Amniotic epithelial cell (primary cell): Measurements from ENCODE around the gene SPIRE2.
A peak's percentile ranks its signal among the peaks of the same experiment; 100 is the strongest.
"Not testable (repeated sequence)": the region's sequence is repeated elsewhere in the genome, so short reads cannot be mapped to it uniquely, and the experiment has no call there.

Source experiments
- DNase-seq: peaks from one replicate; pipeline ENCODE4 v3.0.0-alpha.2; 2010; ENCODE audit warnings: low read depth

The SPIRE2 gene

GRCh38 chr16:89811321-89811720 lies 17.0 kb upstream of the SPIRE2 start:
- no peak for DNase-seq

DNA sequence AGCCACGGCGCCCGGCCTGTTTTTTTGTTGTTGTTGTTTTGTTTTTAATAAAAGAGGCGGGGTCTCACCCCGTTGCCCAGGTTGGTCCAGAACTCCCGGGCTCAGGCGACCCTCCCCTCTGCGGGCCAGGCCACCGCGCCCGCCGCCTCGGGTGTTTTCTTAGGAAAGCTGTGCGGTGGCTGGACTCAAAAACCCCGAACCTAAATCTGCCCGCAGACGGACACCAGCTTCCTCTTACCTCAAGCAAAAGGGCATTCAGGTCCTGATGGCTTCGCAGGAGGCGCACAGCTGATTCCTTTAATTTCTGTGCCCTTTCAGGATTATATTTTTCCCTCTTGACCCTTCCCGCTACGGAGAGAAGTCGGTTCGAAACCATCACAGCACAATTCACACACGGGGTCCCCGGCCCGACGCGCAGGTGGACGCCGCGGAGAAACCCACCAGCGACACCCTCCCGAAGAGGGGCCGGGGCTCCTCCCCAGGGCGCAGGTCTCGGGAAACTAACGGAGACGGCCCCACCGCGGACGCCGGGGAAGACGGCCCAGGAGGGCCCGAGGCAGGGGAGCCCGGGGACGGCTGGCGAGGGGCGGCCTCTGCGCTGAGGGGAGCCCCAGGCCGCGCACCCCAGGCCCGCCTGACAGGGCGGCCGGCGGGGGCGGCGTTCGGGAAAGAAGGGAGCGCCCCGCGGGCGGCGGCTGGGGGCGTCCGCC lies 12.5 kb upstream of the SPIRE2 start:
- no peak for DNase-seq

DNA sequence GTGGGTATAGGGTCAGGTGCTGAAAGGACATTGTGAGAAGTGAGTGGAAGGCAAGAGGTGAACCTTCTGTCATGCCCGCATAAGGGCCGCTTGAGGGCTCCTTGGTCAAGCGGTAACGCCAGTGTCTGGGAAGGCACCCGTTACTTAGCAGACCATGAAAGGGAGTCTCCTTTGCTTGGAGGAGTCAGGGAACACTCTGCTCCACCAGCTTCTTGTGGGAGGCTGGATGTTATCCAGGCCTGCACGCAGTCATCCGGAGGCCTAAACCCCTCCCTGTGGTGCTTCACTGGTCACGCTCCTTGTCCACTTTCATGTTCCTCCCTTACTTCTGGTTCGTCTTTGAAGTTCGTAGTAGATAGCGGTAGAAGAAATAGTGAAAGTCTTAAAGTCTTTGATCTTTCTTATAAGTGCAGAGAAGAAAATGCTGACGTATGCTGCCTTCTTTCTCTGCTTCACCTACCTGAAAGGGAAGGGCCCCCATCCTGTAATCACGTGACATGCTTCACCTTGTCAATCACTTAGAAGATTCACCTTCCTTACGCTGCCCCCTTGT lies 9.3 kb upstream of the SPIRE2 start:
- DNase-seq = peak; percentile 82

DNA sequence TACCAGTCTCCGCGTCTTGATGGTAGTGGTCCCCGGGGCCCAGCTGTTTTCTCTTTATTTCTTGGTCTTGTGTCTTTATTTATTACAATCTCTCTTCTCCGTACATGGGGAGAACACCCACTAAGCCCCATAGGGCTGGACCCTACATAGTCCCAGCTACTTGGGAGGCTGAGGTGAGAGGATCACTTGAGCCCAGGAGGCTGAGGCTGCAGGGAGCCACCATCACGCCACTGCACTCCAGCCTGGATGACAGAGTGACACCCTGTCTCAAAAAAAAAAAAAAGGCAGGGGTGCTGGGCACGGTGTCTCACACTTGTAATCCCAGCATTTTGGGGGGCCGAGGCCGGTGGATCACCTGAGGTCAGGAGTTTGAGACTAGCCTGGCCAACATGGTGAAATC lies 8.8 kb upstream of the SPIRE2 start:
- DNase-seq = not testable (repeated sequence)

DNA sequence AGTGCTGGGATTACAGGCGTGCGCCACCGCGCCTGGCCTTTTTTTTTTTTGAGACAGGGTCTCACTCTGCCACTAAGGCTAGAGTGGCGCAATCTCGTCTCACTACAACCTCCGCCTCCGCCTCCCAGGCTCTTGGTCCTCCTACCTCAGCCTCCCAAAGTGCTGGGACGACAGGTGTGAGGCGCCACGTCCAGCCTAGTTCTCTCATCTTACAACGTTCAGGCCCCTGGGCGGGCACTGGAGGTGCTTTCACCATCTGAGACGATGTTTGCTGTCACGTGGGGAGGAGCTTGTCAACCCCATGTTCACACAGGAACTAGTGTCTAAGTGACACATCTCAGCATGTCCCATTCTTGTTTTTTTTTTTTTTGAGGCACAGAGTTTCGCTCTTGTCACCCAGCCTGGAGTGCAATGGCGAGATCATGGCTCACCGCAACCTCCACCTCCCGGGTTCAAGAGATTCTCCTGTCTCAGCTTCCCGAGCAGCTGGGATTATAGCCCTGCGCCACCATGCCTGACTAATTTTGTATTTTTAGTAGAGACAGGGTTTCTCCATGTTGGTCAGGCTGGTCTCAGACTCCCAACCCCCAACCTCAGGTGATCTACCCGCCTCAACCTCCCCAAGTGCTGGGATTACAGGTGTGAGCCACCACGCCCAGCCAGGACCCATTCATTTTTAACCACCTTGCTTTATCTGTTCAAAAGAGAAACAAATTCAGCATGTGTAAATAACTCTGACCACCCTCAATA lies 6.7 kb upstream of the SPIRE2 start:
- DNase-seq = no peak

- peak; percentile 56 for DNase-seq
Observed at GRCh38 chr16:89822188-89823086, 5.8 kb upstream of the SPIRE2 start.

- no peak for DNase-seq
Observed at GRCh38 chr16:89823087-89823823, 5.0 kb upstream of the SPIRE2 start.

DNA sequence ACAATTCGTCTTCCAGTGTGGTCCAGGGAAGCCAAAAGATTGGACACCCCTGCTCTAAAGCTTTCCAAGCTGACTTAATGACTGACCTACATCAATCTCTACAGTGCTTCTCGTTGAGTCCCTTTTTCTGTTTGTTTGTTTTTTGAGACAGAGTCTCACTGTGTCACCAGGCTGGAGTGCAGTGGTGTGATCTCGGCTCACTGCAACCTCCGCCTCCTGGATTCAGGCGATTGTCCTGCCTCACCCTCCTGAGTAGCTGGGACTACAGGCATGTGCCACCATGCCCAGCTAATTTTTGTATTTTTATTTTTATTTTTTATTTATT lies 4.5 kb upstream of the SPIRE2 start:
- DNase-seq = not testable (repeated sequence)

GRCh38 chr16:89826531-89827382 lies 1.5 kb upstream of the SPIRE2 start:
- peak; percentile 61 for DNase-seq

GRCh38 chr16:89827383-89828198 lies 684 bp upstream of the SPIRE2 start:
- peak; percentile 55 for DNase-seq

DNA sequence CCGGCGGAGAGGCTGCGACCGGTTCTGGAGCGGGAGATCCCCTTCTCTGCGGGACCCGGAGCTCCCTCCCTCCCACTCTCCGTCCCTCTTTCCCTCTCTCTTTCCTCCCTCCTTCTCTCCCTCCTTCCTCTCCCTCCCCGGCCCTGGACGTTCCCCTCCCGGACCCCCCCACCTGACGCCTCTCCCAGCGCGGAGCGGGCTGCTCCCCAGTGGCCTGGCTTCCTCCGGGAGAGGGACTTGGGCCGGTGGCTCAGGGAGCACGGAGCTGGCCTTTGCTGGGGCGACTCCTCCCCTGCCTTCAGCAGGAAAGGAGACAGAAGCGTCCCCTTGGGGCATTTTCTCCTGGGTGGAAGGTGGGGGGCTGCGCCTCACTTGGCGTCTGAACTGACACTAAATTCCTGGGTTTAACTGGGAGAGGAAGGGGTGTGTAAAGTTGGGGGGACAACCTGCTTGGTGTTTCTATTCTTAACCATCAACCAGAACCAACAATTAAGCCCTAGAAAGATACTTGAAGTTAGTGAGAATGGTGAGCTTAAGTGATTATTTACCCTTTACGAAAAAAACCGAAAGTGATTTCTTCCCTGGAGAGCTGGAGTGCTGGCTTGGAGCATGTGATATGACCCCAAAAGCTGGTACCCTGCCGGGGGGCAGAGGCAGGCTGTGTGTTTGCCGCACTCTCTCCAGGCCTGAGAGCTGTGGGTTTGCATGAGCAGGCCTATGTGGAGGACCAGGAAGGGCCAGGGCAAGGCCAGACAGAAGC lies 775 bp downstream of the SPIRE2 start:
- DNase-seq = no peak

DNA sequence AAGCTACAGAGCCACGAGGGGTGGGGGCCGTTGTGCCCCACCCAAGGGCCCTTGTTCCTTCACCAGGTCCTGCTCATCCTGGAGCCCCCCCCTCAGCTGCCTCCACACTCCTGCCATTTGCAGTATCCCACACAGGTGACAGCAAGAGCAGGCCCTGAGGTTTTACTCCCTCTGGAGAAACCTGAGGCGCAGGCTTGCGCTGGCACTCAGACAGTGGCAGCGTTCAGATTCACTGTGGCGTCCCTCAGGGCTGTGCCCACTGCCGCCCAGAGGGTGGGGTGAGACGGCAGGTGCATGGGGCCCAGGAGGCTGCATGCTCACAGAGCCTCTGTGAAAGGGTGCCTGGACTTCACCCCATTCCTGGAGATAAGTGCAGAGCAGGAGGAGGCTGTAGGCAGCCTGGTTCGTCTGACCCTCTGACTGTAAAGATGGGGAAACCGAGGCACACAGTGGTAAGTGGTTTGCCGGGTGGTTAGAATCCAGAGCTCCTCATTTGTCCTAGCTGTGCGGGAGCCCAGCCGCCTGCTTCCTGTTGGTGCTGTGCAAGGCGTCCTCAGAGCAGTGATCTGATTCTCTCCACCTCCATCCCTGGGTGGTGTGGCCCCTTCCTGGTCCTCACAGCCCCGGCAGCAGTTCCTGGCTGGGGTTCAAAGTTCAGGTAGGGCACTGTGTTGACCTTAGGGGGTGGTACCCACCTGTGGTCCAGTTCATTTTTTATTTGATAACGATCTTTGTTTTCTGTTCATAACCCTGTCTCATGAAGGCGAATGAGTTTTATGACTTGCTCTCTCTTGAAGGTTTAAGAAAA lies 1.6 kb downstream of the SPIRE2 start:
- DNase-seq = no peak

DNA sequence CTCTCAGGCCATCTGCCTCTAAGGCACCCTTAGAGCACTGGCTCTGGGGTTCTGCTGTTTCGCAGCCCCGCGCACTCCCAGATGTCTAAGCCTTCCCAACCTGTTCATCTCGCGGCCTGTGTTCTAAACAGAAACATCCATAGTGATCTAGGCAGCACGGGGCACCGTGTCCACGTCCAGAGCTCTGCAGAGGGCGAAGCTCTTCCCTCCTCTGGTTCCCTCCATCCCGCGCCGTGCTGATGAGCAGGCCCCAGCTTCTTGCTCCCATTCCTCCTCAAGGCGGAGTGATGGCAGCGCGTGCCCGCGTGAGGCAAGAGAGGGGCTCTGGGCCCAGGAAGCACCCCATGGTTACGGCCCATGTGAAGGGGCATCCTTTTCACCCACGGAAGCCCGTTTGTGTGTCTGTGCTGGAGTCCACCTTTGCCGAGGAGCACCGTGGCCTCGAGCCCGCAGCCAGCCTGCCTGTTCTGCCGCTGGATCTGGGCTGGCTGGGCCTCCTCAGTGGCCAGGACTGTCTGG lies 3.6 kb downstream of the SPIRE2 start:
- no peak for DNase-seq

- DNase-seq = not testable (repeated sequence)
Observed at GRCh38 chr16:89833664-89834363, 5.5 kb downstream of the SPIRE2 start.

DNA sequence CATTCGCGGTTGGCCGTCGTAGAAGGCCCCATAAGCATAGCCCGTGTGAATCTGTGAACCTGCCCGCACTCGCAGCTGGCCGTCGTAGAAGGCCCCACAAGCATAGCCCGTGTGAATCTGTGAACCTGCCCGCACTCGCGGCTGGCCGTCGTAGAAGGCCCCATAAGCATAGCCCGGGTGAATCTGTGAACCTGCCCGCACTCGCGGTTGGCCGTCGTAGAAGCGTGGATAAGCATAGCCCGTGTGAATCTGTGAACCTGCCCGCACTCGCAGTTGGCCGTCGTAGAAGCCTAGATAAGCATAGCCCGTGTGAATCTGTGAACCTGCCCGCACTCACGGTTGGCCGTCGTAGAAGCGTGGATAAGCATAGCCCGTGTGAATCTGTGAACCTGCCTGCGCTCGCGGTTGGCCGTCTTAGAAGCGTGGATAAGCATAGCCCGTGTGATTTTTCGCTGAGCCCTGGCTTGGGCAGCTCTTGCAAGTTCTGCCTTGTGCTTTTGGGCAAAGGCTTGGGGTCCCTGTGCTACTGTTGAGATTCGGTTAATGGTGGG lies 6.6 kb downstream of the SPIRE2 start:
- DNase-seq = not testable (repeated sequence)

- not testable (repeated sequence) for DNase-seq
Observed at GRCh38 chr16:89836484-89836883, 8.2 kb downstream of the SPIRE2 start.

DNA sequence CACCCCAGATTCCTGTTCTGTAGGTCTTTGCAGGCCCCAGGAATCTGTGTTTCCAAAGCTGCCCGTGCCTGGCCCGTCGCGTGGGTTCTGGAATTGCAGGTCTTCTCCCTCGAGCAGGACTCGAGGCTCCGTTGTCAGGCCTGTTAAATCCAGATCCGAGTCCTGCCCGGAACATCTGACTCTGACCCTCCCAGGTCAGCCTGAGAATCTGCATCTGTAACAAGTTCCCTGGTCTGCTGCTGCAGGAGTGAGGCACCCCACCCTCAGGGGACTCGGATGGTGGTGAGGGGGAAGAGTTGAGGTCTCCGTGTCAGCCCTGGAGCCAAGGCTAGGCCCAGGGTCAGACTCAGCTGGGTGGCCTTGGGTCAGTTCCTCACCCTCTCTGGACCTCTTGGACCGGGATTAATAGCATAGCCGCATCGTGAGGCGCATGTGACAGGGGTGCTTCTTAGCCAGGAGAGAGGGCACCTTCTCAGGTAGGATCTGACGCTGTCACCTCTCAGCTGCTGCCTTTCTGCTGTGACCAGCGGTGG lies 8.8 kb downstream of the SPIRE2 start:
- DNase-seq = no peak
